Kidney capillary endothelial cell (primary cell): ENCODE data around the gene TSPAN4.

Source experiments
- DNase-seq: peaks from one replicate; pipeline ENCODE4 v3.0.0-alpha.2; 2018; ENCODE audit warnings: low spot score

Gene TSPAN4

GRCh38 chr11:842370-843002, at the start of gene TSPAN4, which contains the start of gene POLR2L:
TSS of gene TSPAN4 (plus strand) at chr11:842852. CDS start at chr11:850305, 7,453 bp downstream.
TSS of gene POLR2L (minus strand) at chr11:842529. CDS start at chr11:842508, 21 bp downstream.
- DNase-seq, result peak; percentile 81

DNA sequence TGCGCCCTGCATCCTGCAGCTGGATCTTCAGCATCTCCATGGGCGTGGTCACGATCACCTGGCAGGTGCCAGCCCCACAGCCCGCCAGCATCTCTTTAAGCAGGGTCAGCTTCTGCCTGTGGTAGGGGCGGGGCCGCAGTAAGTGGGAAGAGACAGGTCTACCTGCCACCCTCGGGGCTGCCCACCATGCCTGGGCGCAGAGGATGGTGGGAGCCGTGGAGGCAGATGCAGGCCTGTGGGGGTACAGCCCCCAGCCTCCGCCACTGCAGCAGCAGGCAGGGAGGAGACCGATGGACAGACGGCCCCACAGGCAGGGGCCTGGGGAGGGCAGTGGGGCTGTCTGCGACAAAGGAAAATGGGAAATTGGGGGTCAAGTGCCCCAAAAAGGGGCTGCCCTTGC, 49.8 kb upstream of the TSPAN4 start:
- DNase-seq, result no peak

GRCh38 chr11:793556-793955, 49.1 kb upstream of the TSPAN4 start:
- no peak for DNase-seq

- no peak for DNase-seq
Observed at GRCh38 chr11:794013-794765, 48.5 kb upstream of the TSPAN4 start.

GRCh38 chr11:794766-795633, 47.7 kb upstream of the TSPAN4 start:
- no peak for DNase-seq

- peak; percentile 70 for DNase-seq
Observed at GRCh38 chr11:795634-796564, 46.8 kb upstream of the TSPAN4 start.

- DNase-seq, result no peak
Observed at GRCh38 chr11:796565-797295, 45.9 kb upstream of the TSPAN4 start.

DNA sequence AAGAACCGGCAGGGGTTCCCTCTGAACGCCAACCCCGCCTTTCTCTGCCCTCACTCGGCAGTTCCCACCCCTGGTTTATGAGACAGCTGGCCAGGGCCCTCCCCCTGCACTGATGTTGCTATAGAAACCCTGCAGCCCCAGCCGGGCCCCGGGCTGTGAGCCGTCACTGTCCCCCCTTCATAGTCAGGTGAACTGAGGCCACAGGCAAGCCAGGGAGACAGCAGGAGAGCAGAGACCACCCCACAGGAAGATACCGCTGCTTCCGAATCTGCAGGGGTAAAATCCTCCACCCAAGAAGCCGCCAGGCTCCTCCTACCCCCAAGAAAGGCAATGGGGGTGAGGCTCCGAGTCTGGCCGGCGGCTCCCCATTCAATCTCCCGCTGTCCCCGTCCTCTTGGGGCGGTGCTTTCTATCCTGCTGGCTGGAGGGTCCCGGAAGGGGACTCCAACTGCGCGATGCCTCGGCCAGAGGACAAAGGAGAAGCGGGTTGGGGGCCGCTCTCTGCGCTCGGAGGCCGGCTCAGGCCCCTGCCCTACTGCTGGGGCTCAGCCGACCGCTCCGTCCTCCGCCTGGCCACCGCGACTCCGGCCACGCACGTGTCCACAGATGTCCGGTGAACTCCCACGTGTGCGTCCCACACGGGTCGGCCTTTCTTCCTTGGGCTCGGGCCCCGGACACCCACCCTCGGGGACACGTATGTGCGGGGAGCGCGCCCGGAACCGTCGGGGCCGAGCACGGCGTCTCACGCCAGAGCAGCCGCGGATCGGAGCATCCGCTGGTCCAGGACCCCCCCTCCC, 45.2 kb upstream of the TSPAN4 start:
- DNase-seq, result no peak

DNA sequence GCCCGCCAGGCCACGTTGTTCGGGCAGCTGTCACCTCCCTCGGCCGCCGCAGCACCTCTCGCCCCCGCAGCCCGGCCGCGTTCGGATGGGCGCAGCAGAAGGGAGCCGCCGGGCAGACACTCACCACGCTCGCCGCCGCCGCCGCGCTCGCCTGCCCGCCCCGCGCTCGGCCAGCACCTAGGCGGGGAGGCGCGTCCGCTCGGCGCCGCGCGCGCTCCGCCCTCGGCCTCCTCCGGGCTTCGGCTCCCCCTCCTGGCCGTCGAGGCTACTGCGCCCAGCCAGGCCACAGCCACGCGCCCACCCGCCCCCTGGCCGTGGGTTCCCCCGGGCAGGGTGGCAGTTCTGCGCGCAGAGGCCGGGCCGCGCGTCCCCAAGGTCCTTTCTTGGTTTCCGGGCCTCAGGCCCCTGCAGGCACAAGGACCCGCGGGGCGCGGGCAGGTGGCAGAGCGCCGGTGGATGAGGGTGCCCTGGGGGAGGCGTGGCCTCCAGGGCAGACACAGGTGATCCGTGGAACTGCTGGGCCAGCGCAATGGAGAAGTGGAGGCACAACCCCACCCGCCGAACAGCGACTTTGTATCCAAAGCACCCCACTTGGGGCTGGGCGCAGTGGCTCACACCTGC, 44.4 kb upstream of the TSPAN4 start, which contains the start of gene SLC25A22:
TSS of gene SLC25A22 (minus strand) at position 189 of the 621 bp plus-strand sequence. CDS start 3,275 bp downstream, outside the sequence.
- peak; percentile 82 for DNase-seq

GRCh38 chr11:799641-800316, 42.9 kb upstream of the TSPAN4 start:
- no peak for DNase-seq

DNA sequence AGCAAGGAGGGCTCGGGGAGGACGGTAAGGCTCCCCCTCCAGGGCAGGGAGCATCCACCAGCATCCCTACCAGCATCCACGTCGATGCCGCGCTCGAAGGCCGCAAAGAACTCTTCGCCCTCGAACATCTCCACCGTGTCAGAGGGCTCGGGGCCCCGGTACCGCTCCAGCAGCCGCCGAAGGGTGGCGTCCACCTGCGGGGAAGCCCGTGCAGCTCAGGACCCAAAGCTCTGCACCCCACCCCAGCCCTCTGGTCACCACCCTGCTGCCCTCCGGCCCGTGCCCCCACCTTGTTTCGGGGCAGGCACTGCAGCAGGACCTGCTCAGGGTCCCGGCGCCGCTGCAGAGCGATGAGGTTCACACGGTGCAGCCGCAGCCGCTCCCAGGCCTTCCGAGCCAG, 42.2 kb upstream of the TSPAN4 start:
- DNase-seq, result no peak

GRCh38 chr11:801097-801780, 41.4 kb upstream of the TSPAN4 start:
- DNase-seq, result no peak

- DNase-seq, result no peak
Observed at GRCh38 chr11:802018-802617, 40.5 kb upstream of the TSPAN4 start.

- no peak for DNase-seq
Observed at GRCh38 chr11:802693-803466, 39.8 kb upstream of the TSPAN4 start.

DNA sequence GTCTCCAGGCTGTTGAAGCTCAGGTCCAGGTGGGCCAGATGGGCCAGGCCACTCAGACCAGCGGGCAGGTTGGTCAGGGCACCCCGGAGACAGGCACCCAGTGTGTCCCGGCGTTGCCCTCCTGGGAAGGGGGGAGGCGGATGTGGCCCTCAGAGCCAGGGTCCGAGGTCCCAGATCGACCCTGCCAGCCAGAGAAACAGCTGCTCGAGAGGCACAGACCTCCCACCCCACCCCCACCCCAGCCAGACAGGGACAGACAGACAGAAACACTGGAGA, 39.2 kb upstream of the TSPAN4 start:
- DNase-seq, result no peak

- no peak for DNase-seq
Observed at GRCh38 chr11:803770-804598, 38.7 kb upstream of the TSPAN4 start.
